Body of pancreas (tissue), 4 donors: ENCODE measurements around the gene IDI2. TPM values are rescaled to one million over a fixed set of nuclear protein-coding genes. Genes with fewer than 3 reads are reported as not detected.

Experiments used
- ATAC-seq: fragments of 150-250 bp; one replicate; pipeline ENCODE4 v1.9.1; 2016
- DNase-seq, 4 donors: peaks; one replicate each; pipeline ENCODE4 v3.0.0-alpha.2; 2019
- H3K27ac ChIP-seq, 4 donors: fragments of 200-600 bp; sonication (generic); 1 replicate in 3 of 4; 2 replicates in 1 of 4; pipeline versions ENCODE4 v1.5.1 to v1.6.1; 2016 to 2019; ENCODE audit warnings: mild to moderate bottlenecking in 1 of 4, mixed read lengths in 1 of 4, moderate library complexity in 1 of 4
- H3K27me3 ChIP-seq, 2 donors: fragments of 200-600 bp; sonication (generic); one replicate each; pipeline ENCODE4 v1.6.0; 2016; ENCODE audit warnings: mild to moderate bottlenecking in 1 of 2
- H3K36me3 ChIP-seq, 2 donors: fragments of 200-600 bp; sonication (generic); replicated peaks in 1 of 2; 2 replicates each; pipeline ENCODE4 v1.5.1; 2016; ENCODE audit warnings: low read depth in 2 of 2; ENCODE audit not compliant: insufficient read depth in 1 of 2
- H3K4me1 ChIP-seq: fragments of 200-600 bp; sonication (generic); one replicate; pipeline ENCODE4 v1.6.0; 2016
- H3K4me3 ChIP-seq, 2 donors: fragments of 200-600 bp; sonication (generic); 1 replicate in 1 of 2; 2 replicates in 1 of 2; pipeline ENCODE4 v1.5.1; 2016 to 2019
- H3K9me3 ChIP-seq, 3 donors: fragments of 200-600 bp; sonication (generic); 1 replicate in 2 of 3; 2 replicates in 1 of 3; pipeline ENCODE4 v1.5.1; 2016
- POLR2A ChIP-seq, 3 donors: fragments of 450-650 bp; IDR thresholded peaks; one replicate each; pipeline ENCODE4 v1.6.1; 2016; ENCODE audit warnings: antibody characterized with exemption in 3 of 3, mild to moderate bottlenecking in 2 of 3
- WGBS, 2 donors: methylation state at CpG; one replicate each; pipeline ENCODE4 v1.1.5; 2017; 5-methylcytosine and 5-hydroxymethylcytosine counted together
- intact Hi-C: fragments of 100-400 bp; cut with DNase I; formaldehyde crosslinking; loops from one replicate; pipeline ENCODE4 v1.15.1; 2023
- total RNA-seq, 2 donors: library from RNA; depleted of rRNA; stranded (reverse); fragments of >200 nt; gene quantifications; one replicate each; pipeline ENCODE4 v1.1.0, GENCODE V29; 2016
- TF ChIP-seq, protein P1 (sequence below), 7 experiments: fragments of 450-650 bp in 4 of 7; fragments of 200-600 bp in 3 of 7; sonication (generic) in 3 of 7; IDR thresholded peaks; one replicate each; pipeline ENCODE4 v1.5.1; 2016 to 2019; ENCODE audit warnings: antibody characterized with exemption in 7 of 7

The IDI2 gene
- total RNA-seq, 2 donors from 2014 or later = not detected

DNA sequence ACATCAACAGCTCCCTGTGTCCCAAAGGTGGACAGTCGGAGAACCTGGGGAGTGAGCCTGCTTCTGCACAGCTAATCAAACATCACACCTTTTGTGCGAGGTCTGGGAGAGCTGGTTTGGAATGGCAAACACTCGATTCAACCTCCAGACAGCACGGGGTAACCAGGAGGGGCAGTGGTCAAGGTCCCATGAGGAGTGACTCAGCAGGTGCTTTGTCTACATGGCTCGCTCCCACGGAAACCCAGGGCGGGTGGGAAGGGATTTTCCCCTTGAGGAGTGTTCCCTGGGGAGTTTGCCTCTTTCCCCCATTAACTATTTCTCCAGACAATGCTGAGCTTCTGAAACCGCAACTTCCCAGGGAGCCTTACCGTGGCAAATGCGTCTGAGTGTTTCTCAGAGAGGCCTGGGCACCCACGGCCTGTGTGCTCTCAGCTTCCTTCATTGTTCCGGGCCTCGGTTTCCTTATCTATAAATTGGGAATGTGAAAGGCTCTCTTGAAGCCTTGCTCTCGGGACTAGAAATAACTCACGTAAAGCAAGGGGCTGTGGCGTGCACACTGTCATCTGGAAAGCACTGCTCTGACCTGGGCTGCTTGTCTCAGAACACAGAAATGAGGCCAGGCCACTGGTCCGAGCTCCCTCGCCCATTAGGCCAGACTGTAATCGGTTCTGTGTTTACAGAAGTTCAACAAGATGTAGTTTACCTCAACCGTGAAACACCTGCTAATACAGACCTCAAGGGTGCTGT is 51.4 kb downstream of the IDI2 start:
- Histone ChIP-seq H3K4me3 (no peak overlapping the region), H3K36me3 (no peaks in the 10 kb centered on the region), H3K27ac (no peak overlapping the region), H3K4me1 (peaks cover 21% of the 10 kb centered on the region), H3K9me3 (peaks cover 0 to 5% (median 0%) of the 10 kb centered on the region in 3 donors), H3K27me3 (no peaks in the 10 kb centered on the region)
- TF ChIP-seq, protein P1, sequence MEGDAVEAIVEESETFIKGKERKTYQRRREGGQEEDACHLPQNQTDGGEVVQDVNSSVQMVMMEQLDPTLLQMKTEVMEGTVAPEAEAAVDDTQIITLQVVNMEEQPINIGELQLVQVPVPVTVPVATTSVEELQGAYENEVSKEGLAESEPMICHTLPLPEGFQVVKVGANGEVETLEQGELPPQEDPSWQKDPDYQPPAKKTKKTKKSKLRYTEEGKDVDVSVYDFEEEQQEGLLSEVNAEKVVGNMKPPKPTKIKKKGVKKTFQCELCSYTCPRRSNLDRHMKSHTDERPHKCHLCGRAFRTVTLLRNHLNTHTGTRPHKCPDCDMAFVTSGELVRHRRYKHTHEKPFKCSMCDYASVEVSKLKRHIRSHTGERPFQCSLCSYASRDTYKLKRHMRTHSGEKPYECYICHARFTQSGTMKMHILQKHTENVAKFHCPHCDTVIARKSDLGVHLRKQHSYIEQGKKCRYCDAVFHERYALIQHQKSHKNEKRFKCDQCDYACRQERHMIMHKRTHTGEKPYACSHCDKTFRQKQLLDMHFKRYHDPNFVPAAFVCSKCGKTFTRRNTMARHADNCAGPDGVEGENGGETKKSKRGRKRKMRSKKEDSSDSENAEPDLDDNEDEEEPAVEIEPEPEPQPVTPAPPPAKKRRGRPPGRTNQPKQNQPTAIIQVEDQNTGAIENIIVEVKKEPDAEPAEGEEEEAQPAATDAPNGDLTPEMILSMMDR (IDR thresholded peaks at IDR 0.05) = no peak
- no peak for TF ChIP-seq POLR2A (IDR thresholded peaks at IDR 0.05)
- 53 to 61% methylated on average over 19 to 20 of the region's 20 CpGs for WGBS, 2 donors
- ATAC-seq = no peak
- DNase-seq = peak in 2 of 4 donors; percentile 33 to 69
- intact Hi-C loops = no loop called here

DNA sequence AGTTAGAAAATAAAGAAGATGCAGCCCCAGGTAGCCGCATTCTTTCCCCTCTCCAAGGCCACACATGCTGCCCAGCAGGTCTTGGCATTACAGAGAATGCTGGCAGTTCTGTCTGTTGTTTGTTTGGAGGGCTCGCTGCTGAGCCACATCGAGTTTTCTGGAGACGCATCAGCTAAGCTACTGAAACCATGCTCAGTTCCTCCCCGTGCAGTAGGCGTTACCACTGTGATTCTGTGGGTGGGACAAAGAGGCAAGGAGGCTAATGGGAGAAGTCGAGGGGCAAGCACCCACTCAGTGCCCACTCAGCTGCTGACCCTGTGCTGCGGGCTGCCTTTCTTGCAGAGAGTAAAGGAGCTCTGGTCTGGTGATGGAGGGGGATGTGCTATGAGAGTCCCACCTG is 52.9 kb downstream of the IDI2 start:
- Histone ChIP-seq H3K27me3 (no peaks in the 10 kb centered on the region), H3K4me1 (peaks cover 21% of the 10 kb centered on the region), H3K4me3 (no peak overlapping the region), H3K9me3 (no peaks in the 10 kb centered on the region), H3K27ac (no peak overlapping the region), H3K36me3 (no peaks in the 10 kb centered on the region)
- no peak for DNase-seq
- intact Hi-C loops = no loop called here
- 79 to 95% methylated on average over 5 to 8 of the region's 8 CpGs for WGBS, 2 donors
- ATAC-seq = no peak
- no peak for TF ChIP-seq POLR2A (IDR thresholded peaks at IDR 0.05)
- TF ChIP-seq, protein P1 (IDR thresholded peaks at IDR 0.05) = no peak

DNA sequence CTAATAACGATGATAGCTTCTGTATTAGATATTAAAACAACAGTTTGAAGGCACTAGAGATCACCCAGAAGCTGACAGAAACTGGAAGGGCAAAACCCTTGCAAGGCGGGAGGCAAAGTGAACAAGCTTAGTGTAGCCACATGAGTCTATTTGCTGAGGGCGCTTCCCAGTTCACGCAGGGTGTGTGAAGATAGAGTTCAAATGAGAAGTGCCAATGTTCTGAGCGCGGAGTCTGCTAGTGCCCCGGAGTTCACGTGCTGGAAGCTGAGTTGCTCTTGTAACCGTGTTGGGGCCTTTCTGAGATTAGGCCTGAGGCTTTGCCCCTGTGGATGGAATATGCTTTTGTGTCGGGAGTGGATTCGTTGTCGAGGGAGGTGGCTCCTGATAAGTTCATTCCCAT is 54.0 kb downstream of the IDI2 start:
- Histone ChIP-seq H3K4me3 (no peak overlapping the region), H3K36me3 (no peaks in the 10 kb centered on the region), H3K4me1 (peaks cover 21% of the 10 kb centered on the region), H3K27ac (peak overlapping the region in 3 of 4 donors; percentile 61 to 78 (median 72)), H3K27me3 (no peaks in the 10 kb centered on the region), H3K9me3 (no peaks in the 10 kb centered on the region)
- ATAC-seq (no peak), DNase-seq (no peak)
- TF ChIP-seq POLR2A (IDR thresholded peaks at IDR 0.05) = no peak
- TF ChIP-seq, protein P1 (IDR thresholded peaks at IDR 0.05) = no peak
- WGBS, 2 donors = 82 to 89% methylated on average over 12 of the region's 12 CpGs
- intact Hi-C loops = no loop called here

DNA sequence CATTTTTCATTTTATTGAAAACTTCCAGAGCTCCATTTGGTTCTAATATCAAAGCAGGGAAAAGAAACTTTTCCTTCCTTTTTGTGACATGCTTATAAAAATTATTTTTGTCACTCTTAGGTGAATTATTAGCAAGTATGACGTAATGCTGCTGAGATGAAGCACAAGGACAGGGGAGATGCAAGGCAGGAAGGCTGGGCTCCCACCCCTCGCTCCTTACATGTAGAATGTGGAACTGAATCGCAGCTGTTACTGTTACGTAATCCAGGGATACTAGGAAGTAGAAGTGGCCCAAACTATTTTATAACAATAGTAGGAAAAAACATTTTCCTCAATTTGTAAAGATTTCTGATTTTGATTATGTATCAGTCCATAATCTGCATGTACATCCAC is 54.5 kb downstream of the IDI2 start:
- H3K27me3 ChIP-seq = no peaks in the 10 kb centered on the region
- ATAC-seq = peak; percentile 51
- H3K4me3 ChIP-seq = no peak overlapping the region

More for the DNA sequence above, 54.5 kb downstream of the IDI2 start:
- H3K27ac ChIP-seq = peak overlapping the region; percentile 50 to 78 (median 66)
- TF ChIP-seq POLR2A (IDR thresholded peaks at IDR 0.05) = no peak
- TF ChIP-seq, protein P1 (IDR thresholded peaks at IDR 0.05) = no peak
- peak; percentile 37 to 65 (median 41) for DNase-seq
- peaks cover 21% of the 10 kb centered on the region for H3K4me1 ChIP-seq
- no peaks in the 10 kb centered on the region for H3K36me3 ChIP-seq
- intact Hi-C loops = no loop called here
- 20 to 28% methylated on average over 4 of the region's 4 CpGs for WGBS, 2 donors
- no peaks in the 10 kb centered on the region for H3K9me3 ChIP-seq
